Stimulated activated CD4-positive, alpha-beta T cell treated with anti-CD3 and anti-CD28 coated beads, Interleukin-2, amount 100 ng/mL, for 24 hours (primary cell): Measurements from ENCODE around the gene CDC37L1.

ENCODE experiments used
- DNase-seq, 2 donors: peaks; one replicate each; pipeline ENCODE4 v3.0.0-alpha.2; 2020

CDC37L1 gene

DNA sequence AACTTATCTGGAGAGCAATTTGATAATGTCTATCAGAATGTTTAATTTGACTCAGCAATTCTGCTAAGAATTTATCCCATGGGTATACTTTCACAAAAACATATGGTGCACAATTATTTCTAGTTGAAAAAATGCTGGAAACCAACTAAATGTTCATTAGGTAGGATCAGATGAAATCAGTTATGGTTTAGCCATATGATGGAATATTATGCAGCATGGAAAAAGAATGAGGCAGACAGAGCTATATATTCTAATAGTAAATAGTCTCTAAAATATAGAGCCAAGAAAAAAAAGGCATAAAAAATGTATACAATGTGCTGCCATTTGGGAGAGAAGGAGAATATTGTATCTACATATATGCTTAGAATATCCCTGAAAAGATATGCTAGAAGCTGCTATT, 9.5 kb upstream of the CDC37L1 start:
- DNase-seq = no peak

DNA sequence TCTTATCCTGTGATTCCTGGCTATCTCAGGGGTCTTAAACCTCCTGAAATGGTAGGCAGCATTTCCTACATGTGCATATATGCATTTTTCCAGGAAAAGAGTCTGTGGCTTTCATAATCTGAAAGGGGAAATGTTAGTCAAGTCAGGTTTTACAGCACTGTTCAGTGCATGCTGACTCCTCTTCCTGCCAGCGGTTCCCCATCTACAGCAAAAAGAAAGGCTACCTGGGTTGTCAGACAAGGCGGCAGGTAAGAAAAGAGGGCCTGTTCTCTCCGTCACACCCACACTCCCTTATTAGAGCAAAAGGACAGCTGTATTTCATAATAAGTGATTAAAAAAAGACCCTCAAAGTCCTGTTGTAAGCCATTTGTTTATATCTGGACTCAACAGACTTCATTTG, 8.8 kb upstream of the CDC37L1 start:
- no peak for DNase-seq

DNA sequence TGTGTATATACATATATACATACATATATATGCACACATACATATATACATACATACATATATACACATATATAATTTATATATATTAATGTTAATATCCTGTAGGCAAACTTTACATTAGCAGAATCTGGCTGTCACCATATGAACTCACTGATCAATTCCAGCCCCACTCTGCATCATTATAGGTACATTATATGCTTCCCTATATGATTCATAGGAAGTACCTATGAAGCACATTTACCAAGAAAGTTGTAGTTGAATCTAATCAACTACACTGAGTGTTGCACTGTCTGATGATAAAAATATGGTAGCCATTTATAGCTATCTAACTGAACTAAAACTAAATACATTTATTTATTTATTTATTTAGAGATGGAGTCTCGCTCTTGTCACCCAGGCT, 7.6 kb upstream of the CDC37L1 start:
- DNase-seq = no peak

DNA sequence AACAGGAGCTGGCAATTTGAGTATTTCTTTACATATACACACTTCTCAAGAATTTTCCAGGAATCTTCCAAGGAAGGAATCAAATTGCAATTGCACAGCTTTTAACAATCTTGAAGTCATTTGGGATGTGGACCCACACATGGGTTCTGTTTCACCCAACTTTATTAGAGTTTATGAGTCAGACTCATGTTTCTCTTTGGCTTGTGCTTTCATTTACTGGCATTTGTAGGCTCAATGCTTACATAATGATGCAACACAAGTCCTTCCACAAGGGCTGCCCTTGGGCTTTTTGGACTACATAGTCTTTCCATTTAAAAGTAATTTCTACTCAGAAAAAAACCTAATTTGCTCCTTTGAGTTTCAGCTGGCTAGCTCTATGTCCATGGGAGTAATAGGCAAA, 4.6 kb upstream of the CDC37L1 start:
- no peak for DNase-seq

DNA sequence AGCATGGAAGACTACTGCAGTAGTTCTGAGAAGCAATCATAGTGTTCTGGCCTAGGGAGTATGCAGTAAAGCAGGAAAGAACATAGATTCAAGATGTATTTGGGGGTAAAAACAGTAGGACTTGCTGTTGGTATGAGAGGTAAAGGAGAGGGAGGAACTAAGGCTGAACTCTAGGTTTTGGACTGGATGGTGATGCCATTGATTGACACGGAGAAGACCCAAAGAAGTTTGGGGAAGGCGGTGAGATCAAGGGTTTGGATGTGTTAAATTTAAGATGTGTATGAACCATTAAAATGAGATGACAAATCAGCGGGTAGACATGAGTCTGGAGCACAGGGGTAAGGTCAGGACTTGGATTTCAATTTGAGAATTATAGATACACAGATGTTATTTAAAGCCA, 2.0 kb upstream of the CDC37L1 start:
- DNase-seq = no peak

DNA sequence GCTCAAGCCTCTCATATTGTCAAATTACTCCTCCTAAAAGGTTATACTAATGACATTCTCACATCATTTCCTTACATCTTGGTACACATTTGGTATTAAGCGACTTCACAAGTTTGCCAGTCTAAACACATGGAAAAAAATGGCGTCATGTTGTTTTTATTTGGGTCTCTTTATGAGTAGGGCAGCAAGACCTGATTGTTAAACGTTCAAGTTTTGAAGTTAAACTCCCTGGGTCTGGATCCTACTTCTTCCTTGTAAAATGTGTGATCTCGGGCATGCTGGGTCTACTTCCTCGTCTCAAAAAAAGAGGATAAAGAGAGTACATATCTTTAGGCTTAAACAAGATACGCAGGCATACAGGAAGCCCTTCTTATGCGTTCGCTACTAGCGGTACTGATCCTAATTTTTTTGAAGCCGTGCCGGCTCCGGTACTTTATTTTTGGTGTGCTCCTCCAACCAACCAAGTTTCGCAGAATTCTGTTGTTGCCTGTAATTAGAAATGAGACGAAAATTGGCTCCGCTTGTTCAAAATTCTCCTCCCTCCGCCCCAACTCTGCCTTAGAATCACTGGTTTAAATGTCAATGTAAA, 596 bp upstream of the CDC37L1 start:
- no peak for DNase-seq

DNA sequence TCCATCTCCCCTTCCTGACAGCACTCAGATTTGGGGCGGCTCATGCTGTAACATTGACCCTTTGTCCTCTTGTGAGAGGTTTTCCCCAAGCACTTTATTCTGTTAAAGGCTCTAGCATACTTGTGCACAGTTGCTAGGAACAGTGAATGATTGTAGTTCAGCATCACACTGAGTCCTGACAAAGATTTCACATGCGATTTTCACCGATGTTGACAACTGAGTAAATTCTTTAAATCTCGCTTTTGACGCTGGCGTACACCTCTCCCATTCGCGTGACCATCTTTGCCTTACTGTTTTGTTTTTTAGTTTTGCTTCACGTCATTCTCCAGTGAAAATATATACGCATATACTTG, 780 bp downstream of the CDC37L1 start:
- DNase-seq = no peak

DNA sequence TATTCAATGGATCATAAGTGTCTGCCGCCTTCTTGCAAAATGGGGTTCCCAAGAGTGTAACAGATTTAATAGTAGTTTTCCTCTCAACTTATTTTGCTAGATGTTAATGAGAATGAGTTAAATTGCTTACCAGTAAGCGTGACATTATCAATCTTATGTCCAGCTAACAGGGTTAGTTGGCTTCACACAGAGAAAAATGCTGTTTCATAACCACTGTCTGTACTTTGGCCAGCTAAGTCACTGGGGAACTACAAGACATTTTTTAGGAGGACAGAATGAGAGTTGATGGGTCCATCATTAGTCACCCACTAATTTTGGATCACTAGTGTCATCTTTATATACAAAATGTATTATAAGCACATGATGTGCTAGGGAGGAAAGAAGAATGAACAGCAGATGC, 1.4 kb downstream of the CDC37L1 start:
- no peak for DNase-seq

DNA sequence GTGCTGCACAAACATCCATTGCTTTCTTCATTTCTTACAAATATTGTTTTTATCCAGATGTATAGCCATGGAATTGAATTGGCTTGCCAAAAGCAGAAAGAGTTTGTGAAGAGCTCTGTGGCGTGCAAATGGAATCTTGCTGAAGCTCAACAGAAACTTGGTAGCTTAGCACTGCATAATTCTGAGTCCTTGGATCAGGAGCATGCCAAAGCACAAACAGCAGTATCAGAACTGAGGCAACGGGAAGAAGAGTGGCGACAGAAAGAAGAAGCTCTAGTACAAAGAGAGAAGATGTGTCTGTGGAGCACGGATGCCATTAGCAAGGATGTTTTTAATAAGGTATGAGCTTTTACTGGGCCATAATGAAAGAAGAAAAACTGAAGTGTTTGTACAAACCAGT, 5.5 kb downstream of the CDC37L1 start:
- DNase-seq = no peak

DNA sequence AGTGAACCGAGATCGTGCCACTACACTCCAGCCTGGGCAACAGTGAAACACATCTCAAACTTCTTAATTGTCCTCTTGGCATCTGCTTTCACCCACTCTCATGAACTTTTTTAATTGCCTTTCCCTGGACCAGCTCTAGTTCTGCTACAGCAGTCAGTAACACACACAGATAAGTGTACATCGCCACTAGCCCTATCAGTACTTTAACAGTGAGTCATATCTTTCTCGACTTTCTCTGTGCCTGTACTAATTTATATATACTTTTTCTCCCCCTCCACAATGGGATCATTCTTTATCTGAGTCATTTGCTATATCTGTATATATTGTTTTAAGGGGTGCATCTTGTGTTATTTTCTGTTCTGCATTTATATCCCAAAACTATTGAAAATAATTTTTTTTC, 6.7 kb downstream of the CDC37L1 start:
- no peak for DNase-seq

DNA sequence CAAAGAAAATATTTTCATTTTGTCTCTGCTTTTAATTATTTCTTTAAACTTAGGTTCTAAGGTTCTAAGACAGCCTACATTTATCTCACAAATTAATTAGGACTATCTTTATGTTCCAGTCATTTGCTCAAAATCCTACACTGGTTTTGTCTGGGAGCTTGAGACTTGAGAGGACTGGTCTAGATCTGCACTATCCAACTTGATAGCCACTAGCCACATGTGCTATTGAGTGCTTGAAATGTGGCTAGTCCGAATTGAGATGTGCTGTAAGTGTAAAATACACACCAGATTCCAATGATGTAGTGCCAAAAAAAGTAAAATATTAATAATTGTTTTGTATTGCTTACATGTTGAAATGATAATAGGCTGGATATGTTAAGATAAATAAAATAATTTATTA, 7.2 kb downstream of the CDC37L1 start:
- no peak for DNase-seq

DNA sequence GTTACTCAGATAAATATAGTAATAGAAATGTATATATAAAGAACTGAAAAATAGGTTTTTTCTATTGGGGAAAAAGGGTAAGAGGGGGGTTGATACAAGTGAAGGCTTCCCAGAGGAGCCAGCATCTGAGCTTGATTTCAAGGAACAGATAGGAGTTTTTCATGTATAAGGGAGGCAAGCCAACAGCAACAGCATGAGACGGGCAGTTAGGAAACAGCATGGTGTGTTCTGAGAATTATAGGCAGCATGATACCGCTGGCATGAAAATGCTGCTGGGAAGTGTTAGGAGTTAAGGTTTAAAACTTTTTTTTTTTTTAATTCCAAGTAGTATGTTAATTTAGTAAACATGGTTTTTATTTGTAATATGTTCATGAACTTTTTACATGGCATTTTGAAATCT, 9.7 kb downstream of the CDC37L1 start:
- DNase-seq = no peak

DNA sequence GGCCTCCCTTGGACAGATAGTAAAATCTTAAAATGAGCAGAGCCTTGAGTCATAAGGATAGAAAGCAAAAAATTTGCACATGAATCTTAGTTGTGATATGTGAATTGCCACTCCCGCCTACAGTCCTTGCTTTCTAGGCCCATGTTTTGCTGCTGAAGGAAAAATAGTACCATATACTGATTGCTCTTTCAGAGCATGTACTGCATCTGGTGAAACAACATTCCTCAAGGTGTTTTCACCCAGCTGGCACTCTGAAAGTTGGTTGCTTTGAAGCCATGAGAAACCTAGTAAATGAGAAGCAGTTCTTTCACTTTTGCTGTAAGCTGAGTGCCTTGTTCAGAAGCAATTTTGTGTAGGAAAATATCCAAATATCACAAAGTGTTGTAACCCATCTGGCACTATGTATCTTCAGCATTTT, 10.3 kb downstream of the CDC37L1 start:
- peak in 1 of 2 donors; percentile 39 for DNase-seq

DNA sequence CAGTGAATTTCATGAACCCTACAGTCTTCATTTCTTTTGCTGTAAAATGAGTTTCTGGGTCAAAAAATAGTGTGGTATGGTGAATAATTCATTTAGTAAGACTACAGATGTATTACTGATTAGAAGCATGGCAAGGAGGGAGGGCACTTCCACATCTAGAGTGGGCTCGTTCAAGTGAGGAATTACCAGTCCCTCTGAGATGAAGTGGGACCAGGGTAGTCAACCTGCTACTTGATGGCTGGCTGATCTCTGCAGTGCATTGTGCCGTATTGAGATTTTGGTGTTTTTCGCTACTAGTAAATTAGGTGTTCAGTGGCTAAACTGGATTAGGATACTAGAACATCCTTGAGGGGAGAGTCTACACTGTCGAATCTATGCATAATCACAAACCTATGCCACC, 10.8 kb downstream of the CDC37L1 start:
- DNase-seq = no peak

DNA sequence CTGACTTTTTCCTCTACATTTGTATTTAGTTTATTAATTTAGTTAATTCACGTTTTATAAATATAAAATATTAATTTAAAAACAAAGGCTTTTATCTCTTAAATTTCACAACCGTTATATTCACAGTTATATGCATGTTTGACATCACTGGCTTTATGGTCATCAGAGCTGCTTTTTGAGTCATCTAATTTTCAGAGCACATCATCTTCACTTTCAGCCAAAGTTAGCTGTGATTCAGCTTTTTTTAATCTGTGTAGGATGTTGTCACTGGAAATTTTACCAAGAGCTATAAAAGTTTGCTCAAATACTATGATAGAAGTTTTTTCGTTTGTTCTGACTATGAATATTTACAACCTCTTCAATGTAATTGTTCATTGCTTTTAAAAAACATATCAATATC, 12.4 kb downstream of the CDC37L1 start:
- DNase-seq = no peak

DNA sequence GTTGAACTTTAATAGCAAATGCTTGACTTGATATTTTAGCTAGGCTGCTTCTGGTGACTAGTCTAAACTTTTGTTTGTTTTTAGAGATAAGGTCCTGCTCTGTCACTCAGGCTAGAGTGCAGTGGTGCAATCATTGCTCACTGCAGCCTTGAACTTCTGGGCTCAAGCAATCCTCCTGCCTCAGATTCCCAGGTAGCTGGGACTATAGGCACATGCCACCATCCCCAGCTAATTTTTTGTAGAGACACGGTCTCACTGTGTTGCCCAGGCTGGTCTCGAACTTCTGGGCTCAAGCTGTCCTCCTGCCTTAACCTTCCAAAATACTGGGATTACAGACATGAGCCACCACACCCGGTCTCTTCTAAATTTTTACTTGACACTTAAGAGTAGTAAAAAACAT, 20.7 kb downstream of the CDC37L1 start:
- no peak for DNase-seq

DNA sequence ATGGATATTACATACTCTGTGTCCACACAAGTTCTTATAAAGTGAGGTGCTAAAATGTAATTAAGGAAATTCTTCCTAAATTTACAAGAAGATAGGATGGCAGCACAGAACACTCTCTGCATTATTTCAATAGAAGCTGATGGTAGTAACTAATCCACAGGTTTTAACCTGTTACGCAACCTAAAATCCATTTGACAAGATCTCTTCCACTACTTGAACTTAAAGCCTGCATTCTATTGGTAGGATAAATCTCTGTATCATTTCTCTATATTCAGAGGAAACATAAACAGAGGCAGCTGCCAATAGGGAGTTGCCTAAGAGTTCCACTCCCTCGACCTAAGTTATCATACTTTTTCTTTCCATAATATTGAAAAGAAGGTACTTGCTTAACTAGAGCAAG, 21.6 kb downstream of the CDC37L1 start:
- DNase-seq = no peak

DNA sequence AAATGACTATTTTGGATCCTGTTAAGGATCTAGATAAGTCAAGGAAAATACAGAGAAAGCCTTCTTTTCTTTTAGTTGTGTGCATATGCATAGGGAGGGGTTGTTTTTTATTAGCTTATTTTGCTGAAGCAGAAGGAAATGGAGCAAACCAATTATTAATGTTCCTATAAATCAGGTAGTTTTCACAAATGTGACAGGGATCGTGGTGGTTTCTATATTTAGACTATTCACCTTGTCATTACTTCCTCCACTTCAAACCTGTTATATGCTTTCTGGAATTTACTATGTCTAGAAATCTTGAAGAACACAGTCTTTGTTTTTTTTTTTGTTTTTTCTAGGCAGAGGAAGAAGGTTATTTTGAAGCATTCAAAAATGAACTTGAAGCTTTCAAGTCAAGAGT, 22.2 kb downstream of the CDC37L1 start:
- DNase-seq = no peak

DNA sequence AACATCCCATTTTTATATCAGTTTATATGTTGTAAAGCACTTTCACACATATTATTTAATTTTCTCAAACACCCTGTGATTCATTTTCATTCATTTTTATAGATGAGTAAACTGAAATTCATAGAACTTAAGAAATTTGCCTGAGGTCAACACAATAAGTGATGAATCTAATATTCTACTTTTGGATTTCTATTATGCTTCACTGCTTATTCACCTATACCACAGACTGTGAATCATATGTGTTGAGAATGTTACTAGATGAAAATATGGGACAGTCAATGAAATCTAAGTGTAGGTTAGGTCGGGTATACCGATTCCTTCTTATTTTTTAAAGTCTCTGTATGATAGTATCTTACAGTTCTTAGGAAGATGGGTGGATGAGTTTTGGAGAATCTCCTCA, 24.8 kb downstream of the CDC37L1 start:
- DNase-seq = no peak

DNA sequence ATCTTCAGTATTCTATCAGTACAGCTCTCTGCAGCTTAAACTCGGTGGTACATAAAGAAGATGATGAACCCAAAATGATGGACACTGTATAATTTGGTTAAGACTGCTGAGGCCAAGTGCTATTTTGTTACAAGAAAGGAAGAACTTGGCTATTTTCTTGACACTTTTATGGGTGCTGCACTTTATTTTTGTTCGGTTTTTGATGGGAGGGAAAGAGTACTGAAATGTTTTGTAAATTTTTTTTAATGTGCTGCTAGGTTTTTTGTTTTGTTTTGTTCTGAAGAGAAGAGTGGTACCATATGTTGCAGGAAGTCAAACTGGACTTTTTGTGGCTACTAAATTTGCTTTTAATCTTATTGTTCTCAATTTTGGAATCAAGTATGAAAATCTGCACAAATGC, 26.7 kb downstream of the CDC37L1 start:
- DNase-seq = no peak

DNA sequence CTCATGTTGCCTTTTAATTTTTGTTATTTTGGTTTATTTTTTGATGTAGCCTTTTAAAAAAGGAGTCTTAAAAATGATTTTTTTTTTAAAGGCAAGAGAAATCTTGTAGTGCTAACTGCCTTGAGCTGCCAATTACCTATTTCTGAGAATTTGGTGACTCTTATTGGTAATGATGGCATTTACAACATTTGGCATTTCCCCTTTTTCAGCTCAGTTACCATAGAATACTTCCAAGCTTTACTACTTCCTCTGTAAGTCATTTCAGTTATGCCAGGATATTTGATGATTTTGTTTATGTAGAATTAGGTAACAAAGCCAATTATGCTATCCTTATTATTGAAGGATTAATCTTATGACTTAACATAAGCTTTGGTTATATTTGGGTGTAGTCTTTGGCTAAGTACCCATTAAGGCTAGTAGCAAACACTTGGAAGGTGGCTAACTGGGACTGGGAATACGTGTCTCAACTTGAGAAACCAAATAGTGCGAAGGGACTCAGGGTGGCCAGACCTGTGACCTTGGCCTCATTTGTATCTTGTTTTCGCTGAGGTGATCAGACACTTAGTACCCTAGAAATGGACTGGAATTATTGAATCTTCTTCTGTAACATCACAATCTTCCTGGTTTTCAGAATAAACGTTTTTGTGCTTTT, 27.7 kb downstream of the CDC37L1 start:
- DNase-seq = no peak

DNA sequence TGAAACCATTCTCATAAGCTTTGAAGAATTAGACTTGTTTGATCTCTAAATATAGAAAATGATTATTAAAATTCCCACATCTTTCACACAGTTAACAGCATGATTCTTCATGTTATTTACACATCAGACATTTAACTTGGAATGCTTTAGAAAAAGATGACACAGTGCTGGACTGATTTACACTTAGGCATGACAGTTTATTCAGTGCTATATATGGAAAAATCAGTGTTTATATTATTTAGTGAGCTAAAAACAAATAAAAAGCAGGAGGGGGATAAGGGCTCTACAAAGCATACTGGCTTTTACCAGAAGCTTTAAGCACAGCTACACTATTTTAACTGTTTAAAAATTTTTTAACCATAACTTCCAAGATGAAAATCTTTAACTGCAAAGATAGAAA, 30.0 kb downstream of the CDC37L1 start:
- DNase-seq = no peak

DNA sequence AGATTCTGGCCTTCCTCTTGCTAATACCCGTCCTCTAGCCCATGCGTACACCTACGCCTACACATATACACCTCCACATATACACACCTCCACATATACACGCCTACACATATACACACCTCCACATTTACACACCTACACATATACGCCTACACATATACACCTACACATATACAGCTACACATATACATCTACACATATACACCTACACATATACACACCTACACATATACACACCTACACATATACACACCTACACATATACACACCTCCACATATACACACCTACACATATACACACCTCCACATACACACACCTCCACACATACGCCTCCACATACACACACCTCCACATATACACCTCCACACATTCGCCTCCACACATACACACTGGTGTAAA, 34.5 kb downstream of the CDC37L1 start:
- DNase-seq = no peak

DNA sequence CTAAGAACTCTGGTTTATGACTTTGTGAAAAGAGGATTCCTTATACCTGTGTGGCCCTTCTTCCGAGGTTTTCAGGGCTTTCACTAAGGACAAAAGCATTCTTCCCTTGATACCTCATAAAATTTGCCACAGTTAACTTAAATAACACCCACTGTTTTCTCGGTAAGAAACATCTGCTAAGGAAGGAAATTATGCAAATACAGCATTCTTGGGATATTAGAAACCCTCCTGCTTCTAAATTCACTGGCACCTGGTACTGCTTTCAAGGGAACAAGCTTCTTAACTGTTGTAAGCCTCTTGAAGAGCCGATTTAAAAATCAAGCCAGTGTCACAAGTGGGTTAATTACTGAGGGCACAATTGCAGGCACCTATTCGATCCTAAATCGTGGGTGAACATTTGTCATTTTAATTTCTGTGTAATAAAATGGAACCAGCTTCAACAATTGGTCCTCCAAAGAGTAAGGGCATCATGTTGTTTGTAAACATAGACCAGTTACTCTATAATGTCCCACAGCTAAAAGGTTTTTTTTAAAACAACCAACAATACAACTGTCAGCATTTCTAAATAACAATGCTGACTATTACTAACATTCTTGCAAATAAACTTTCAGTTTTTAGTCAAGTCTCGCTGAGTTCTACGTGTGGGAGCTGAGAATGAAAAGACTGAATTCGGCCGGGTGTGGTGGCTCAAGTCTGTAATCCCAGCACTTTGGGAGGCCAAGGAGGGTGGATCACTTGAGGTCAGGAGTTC, 35.1 kb downstream of the CDC37L1 start:
- DNase-seq = no peak

DNA sequence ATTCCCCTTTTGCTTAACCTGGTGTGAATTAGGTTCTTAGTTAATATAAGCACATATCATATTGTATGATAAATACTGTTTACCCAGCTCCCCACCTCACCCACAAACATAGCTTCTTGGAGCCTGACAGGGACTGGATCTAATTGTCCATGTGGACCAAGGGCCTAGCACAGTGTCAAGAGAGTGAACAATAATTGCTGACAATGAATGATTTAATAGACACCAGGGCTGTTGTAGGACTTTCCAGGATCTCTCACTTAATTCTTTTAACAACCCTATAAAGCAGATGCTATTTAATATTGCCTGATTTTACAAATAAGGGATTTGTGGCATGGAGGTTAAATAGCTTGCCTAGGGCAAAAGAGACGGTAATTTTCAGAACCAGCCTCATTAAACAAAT, 36.8 kb downstream of the CDC37L1 start:
- DNase-seq = no peak
